ENCODE measurements around the gene MTHFD2.

The MTHFD2 gene

DNA sequence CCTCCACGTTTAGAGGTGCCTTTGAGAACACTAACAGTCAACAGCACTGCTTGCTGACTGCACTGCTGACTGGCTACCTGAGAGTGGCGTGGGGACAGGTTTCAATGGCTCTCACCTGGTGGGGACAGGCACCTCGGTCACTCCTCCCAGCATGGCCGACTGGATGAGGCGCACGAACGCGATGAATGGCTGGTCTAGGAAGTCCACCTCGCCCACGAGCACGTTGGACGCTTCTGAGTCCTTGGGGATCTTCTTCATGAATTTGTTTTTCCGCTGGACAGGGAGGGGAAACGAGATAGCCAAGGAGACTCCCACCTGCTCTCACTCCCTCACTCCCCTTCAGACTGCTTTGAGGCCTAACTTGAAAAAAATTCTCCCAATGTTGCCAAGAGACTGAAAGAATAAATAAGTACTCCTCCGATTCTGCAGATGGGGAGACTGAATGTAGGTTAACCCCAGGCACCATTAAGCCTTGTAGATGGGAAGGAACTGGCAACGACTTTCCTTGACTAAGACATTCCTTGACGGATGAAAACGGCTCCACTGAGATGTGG is 57.3 kb downstream of the MTHFD2 start:
- TF ChIP-seq CTCF (IDR thresholded peaks at IDR 0.05) = no peak
- no peak for DNase-seq
- peak overlapping the region; percentile 69 for H3K27ac Mint-ChIP-seq
- no peak overlapping the region for H3K4me3 Mint-ChIP-seq
- H3K27me3 Mint-ChIP-seq (ENCODE audit: low read depth, poor library complexity) = peaks cover 14% of the 10 kb centered on the region
- H3K36me3 Mint-ChIP-seq (ENCODE audit: low read depth) = peaks cover 12% of the 10 kb centered on the region
- peaks cover 35% of the 10 kb centered on the region for H3K4me1 Mint-ChIP-seq
- no peaks in the 10 kb centered on the region for H3K9me3 Mint-ChIP-seq

GRCh38 chr2:74259191-74259590 is 60.8 kb downstream of the MTHFD2 start:
- no peak for DNase-seq
- no peak overlapping the region for H3K4me3 Mint-ChIP-seq
- peaks cover 9% of the 10 kb centered on the region for H3K27me3 Mint-ChIP-seq (ENCODE audit: low read depth, poor library complexity)
- TF ChIP-seq CTCF (IDR thresholded peaks at IDR 0.05) = no peak
- no peak overlapping the region for H3K27ac Mint-ChIP-seq
- H3K9me3 Mint-ChIP-seq = no peaks in the 10 kb centered on the region
- H3K4me1 Mint-ChIP-seq = peaks cover 46% of the 10 kb centered on the region
- H3K36me3 Mint-ChIP-seq (ENCODE audit: low read depth) = peaks cover 9% of the 10 kb centered on the region

DNA sequence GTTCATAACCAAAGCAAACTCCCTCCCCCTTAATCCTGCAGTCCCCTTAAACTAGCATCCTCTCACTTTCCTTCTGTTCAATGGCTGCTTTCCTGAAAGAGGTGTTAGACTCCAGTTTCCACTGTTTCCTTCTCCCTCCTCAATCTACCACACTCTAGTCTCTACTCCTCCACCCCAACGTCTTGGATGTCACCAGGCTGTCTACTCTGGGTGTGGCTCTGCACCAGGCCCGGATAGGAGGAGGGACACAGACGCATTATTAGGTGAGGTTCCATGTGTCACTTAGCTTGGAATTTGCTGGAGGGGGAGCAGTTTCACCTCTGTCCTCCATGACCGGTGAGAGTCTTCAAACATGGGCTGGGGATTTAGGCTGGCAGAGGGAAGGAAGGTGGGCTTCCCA is 61.3 kb downstream of the MTHFD2 start:
- TF ChIP-seq CTCF (IDR thresholded peaks at IDR 0.05) = no peak
- Mint-ChIP-seq H3K36me3 (ENCODE audit: low read depth) (peaks cover 5% of the 10 kb centered on the region), H3K27ac (no peak overlapping the region)

DNA sequence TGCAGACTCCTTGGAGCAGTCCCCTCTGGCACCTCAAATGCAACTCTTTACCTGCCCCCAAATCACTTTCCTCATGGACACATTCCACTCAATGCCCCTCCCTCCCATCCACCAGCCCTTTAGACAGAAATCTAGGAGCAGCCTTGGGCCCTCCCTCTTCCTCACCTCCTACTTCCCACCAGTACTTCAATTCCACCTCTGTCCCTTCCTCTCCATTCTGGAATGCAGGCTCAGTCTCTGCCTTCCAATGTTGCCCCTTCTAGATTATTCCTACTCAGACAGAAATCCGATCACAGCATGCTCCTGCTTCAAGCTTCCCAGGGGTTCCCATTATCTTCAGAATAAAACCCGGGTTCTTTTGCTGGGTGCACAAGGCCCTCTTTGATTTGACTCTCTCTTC is 62.1 kb downstream of the MTHFD2 start:
- no peak for TF ChIP-seq CTCF (IDR thresholded peaks at IDR 0.05)
- no peak for DNase-seq
- H3K27ac Mint-ChIP-seq = no peak overlapping the region
- no peaks in the 10 kb centered on the region for H3K9me3 Mint-ChIP-seq
- H3K36me3 Mint-ChIP-seq (ENCODE audit: low read depth) = peaks cover 5% of the 10 kb centered on the region
- H3K27me3 Mint-ChIP-seq (ENCODE audit: low read depth, poor library complexity) = peaks cover 19% of the 10 kb centered on the region
- peaks cover 40% of the 10 kb centered on the region for H3K4me1 Mint-ChIP-seq
- no peak overlapping the region for H3K4me3 Mint-ChIP-seq

More for the DNA sequence above, 61.3 kb downstream of the MTHFD2 start:
- DNase-seq = no peak
- H3K4me1 Mint-ChIP-seq = peaks cover 41% of the 10 kb centered on the region
- peaks cover 15% of the 10 kb centered on the region for H3K27me3 Mint-ChIP-seq (ENCODE audit: low read depth, poor library complexity)
- no peak overlapping the region for H3K4me3 Mint-ChIP-seq
- no peaks in the 10 kb centered on the region for H3K9me3 Mint-ChIP-seq

DNA sequence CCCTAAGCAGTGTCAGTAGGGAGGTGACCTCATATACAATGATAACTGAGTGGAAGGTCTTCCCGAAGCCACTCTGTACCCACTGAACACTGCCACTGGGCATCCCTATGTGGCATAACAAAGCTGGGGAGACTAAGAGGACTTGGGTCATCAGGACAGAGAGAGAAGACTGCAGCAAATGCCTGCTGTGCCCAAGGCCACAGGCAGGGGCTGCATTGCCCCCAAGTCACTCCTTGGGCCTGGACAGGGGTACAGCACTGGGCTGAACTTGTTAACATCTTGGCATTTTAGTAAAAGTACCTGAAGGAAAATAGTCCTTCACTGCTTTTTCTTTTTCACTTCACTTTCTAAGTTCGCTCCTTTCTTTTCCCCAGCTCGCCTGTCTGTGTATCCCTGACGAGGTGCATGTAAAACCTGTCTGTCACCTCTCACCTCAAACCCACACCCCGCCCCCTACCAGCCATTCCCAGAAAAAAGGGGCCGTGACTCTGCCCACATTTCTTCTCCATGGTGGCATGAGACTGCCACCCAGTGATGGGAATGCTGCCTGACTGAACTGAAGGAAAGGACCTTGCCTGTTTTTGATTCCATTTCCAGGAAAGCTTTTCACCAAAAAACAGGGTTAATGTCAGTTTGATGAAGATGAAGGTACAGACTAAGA is 62.9 kb downstream of the MTHFD2 start:
- peak; percentile 35 for DNase-seq
- H3K9me3 Mint-ChIP-seq = no peaks in the 10 kb centered on the region
- peak; percentile 7 for TF ChIP-seq CTCF (IDR thresholded peaks at IDR 0.05)
- H3K36me3 Mint-ChIP-seq (ENCODE audit: low read depth) = no peaks in the 10 kb centered on the region
- H3K27me3 Mint-ChIP-seq (ENCODE audit: low read depth, poor library complexity) = peaks cover 16% of the 10 kb centered on the region
- H3K27ac Mint-ChIP-seq = no peak overlapping the region
- no peak overlapping the region for H3K4me3 Mint-ChIP-seq
- peaks cover 32% of the 10 kb centered on the region for H3K4me1 Mint-ChIP-seq

DNA sequence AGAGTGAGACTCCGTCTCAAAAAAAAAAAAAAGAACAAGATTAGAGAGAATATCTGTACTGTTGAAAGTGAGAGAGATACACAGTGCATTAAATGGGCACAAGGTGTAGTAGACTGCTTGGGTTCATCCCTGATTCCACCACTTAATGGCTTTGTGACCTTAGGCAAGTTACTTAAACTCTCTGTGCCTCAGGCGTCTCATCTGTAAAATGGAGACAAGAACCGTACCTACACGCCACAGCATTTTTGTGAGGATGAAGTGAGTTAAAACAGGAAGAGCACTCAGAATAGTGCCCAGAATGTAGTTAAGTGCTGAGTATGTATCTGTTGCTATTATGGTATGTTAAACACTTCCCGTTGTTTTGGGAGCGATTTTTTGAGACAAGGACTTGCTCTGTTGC is 64.3 kb downstream of the MTHFD2 start:
- Mint-ChIP-seq H3K9me3 (no peaks in the 10 kb centered on the region), H3K4me1 (peaks cover 27% of the 10 kb centered on the region), H3K27me3 (ENCODE audit: low read depth, poor library complexity) (peaks cover 16% of the 10 kb centered on the region), H3K27ac (no peak overlapping the region), H3K4me3 (no peak overlapping the region), H3K36me3 (ENCODE audit: low read depth) (no peaks in the 10 kb centered on the region)
- no peak for DNase-seq
- no peak for TF ChIP-seq CTCF (IDR thresholded peaks at IDR 0.05)

Measured in nephron progenitor cell (in vitro differentiated cells).